Ureter (tissue), 1 donor: ENCODE data around the gene NHLRC2. TPM values are rescaled to one million over a fixed set of nuclear protein-coding genes. Genes with fewer than 3 reads are reported as not detected.

ENCODE experiments used
- DNase-seq: peaks from one replicate; pipeline ENCODE4 v3.0.0-alpha.2; 2020; ENCODE audit warnings: low spot score
- total RNA-seq: library from RNA; stranded (reverse); gene quantifications from one replicate; pipeline ENCODE4 v1.2.4, GENCODE V29; 2023
- donor health status: DM: yes; HTN: yes; CAD: no.

The NHLRC2 gene
- total RNA-seq, 1 donor from 2014 or later = 47.8 TPM

GRCh38 chr10:113859261-113859660, 4.8 kb downstream of the NHLRC2 start:
- DNase-seq = no peak

DNA sequence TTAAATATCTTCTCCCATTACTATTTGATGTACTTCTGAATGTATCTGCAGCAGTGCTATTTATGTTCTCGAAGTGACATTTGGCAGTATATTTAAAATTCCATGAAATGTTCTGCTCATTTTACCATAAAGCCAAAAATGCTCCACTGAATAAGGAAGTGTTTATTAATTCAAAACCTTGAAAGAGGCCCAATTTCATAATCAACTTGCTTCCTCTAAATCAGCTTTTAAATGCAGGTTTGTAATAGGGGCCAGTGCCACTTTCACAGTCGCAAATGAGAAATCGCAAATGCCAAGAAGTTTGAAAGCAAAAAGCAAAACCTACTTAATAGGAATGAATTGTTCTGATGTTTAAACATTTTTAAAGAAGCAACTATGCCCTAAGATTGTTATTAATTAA, 11.4 kb downstream of the NHLRC2 start:
- no peak for DNase-seq

DNA sequence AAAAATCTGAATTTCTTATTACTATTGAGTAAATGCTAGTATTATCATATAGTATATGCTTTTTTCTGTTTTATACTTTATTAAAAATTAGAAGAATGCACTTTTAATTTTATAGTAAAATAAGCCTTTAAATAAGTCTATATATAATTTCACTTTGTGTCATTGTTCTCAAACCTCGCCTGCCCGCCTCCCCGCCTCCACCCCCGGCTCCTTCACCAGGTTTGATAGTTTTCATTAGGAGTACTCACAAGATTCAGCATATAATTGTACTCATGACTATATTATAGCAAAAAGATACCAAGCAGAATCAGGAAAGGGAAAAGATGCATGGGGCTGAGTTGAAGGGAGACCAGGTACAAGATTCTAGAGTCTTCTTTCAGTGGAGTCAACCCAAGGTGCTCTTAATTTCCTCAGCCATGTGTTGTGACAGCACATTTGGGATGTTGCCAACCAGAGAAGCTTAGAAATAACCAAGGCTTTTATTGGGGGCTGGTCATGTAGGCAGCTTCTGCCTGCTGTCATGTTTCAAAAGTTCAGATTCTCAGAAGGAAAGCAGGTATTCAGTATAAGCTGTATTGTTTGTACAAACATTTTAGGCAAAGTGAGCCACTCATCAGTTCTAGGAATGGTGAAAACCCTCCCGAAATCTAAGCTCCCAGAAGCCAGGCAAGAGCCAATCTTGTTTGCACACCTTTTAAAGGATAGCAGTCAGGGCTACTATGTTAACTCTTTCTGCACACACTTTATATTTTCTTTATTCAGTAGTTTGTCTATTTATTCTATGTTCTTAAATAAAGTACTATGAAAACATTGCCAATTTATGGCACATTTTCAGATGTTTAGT, 12.3 kb downstream of the NHLRC2 start:
- no peak for DNase-seq

- no peak for DNase-seq
Measured at GRCh38 chr10:113867904-113868303, 13.4 kb downstream of the NHLRC2 start.

DNA sequence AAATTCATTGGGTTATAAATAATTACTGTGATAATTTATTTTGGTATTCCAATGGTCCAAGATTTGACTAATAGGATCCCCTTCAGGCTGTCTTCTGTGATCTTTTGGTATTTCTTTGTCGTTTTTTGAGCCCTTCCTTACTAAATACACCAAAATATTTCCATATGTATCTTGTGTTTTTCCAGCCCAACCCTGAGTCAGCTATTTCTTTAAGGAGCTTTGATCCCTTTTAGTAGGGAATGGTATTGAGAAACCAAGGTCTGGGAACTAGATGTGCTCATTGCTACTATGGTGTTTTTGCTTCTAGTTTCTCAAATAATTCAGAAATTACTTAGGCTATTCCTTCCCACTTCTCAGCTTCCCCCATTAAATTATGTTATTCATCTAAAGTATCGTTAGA, 15.3 kb downstream of the NHLRC2 start:
- DNase-seq = no peak

DNA sequence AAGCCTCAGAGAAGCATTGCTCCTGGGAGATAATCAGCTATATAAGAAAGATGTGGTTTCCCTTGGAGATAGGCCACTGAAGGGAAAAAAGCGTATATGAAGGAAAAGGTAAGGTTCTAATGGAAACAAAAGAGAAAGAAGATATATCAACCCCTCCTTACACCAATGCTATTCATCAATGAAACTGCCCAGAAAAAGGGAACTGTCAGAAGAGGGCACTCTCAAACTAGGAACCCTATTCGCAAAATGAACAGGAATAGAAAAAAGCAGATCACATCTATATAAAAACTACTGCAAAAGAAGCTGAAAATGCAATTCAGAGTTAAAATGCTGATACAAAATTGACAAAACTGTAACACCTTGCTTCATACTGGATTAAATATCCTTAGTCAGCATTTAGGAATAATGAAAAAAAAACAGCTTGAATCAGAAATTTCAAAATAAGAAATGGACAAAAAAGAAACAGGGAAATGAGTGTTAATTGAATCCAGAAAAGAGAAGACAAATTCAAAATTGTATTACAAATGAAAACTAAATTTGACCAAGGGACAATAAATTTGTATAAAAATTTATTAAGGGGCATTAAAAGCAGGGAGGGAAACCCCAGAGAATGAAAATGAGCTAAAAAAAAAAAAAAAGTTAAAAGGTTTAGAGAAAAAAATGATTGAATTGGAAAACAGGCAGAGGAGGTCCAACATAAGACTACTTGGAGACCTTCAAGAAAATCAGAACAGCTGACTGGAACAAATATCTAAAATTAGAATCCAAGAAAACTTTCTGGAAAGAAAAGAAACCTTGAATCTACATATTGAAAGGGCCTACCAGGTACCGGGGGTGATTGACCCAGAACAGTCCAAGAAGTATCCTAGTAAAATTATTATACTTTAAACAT, 17.9 kb downstream of the NHLRC2 start:
- DNase-seq = no peak

GRCh38 chr10:113875212-113875611, 20.8 kb downstream of the NHLRC2 start:
- no peak for DNase-seq

- no peak for DNase-seq
Measured at GRCh38 chr10:113876461-113876860, 22.0 kb downstream of the NHLRC2 start.

DNA sequence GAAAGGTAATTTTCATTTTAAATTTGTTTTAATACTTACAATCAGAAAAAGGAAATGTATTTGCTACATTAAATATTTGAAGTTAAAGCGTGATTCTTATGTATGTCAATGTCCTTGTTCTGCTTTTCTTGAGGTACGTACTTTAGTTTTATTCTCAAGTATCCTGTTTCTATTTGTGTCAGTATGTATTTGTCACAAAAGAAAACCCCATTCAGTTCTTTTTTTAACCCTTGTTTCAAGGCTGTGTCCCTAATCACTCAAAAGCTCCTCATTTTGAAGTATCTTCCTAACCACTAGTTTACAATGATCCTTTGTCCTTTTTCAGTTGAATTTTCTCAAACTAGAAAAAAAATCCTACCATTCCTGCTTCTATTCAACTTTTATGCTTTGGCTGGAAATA, 25.2 kb downstream of the NHLRC2 start:
- DNase-seq = no peak

GRCh38 chr10:113880236-113880635, 25.8 kb downstream of the NHLRC2 start:
- no peak for DNase-seq

- no peak for DNase-seq
Measured at GRCh38 chr10:113882240-113882639, 27.8 kb downstream of the NHLRC2 start.

DNA sequence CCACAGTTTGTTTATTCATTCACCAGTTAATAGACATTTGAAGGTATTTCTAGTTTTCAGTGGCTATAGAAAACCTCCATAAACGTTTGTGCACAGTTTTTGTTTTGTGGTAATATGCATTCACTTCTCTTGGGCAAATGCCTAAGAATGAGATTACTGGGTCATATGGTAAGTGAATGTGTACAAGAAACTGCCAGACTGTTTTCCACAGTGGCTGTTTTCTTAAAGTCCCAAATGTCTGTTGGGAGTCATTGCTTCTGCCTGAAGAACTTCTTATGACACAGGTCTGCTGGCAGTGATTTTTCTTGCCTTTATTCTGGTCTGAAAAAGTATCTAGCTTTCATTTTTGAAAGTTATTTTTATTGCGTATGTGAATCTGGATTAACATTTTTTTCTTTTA, 35.5 kb downstream of the NHLRC2 start:
- DNase-seq = no peak

GRCh38 chr10:113890769-113891168, 36.3 kb downstream of the NHLRC2 start:
- DNase-seq = no peak

GRCh38 chr10:113891476-113891875, 37.0 kb downstream of the NHLRC2 start:
- DNase-seq = no peak

- no peak for DNase-seq
Measured at GRCh38 chr10:113893570-113893969, 39.1 kb downstream of the NHLRC2 start.

DNA sequence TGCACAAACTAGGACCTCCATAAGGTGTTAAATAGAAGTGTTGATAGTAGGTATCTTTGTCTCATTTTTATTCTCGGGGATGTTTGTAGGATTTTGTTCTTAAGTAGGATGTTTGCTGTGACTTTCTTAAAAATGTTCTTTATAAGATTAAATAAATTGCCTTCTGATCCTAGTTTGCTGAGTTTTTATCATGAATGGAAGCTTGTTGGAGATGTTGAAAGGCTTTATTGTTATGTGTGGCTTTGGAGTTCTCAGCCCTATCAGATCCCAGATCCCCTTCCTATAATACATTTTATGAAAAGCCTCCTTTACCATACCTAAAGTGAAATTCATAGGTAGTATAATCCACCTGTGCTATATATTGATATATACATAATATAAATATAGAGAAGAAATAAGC, 40.1 kb downstream of the NHLRC2 start:
- DNase-seq = no peak

GRCh38 chr10:113895018-113895417, 40.6 kb downstream of the NHLRC2 start:
- no peak for DNase-seq

DNA sequence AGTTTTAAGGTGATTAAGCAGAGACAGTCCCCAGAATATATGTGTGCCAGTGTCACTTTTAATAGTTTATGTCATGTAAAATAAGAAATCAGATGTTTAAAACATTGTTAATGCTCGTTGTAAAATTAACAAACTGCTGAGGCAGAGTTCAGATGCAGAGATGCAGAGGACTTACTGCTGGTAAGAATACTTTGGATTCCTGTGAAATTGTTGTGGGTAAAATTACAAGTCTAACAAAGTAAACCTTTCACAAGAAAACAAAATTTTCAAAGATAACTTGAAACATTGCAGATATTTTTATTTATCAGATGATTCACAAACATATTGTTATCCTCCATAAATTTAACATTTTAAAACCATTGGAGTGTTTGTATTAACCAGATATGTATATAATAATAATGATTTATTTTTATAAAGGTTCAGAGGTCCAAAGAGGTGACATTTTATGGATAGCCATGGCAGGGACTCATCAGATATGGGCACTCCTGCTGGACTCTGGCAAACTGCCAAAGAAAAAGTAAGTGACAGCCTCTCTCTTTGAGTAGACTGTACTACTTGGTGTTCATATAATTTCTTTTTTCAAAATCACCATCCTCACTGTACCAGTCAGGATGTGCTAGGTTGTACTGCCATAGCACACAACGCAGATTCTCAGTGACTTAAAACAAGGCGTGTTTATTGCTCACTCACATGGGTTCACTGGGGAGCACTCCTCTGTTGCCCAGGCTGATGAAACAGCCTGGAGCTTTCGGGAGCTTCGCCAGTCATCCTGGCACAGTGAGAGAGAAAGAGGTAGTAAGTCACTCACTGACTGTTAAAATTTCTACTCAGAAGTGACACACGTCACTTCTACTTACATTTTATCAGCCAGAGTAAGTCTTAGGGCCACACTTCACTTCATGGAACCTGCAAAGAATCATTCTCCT, 43.5 kb downstream of the NHLRC2 start:
- no peak for DNase-seq

DNA sequence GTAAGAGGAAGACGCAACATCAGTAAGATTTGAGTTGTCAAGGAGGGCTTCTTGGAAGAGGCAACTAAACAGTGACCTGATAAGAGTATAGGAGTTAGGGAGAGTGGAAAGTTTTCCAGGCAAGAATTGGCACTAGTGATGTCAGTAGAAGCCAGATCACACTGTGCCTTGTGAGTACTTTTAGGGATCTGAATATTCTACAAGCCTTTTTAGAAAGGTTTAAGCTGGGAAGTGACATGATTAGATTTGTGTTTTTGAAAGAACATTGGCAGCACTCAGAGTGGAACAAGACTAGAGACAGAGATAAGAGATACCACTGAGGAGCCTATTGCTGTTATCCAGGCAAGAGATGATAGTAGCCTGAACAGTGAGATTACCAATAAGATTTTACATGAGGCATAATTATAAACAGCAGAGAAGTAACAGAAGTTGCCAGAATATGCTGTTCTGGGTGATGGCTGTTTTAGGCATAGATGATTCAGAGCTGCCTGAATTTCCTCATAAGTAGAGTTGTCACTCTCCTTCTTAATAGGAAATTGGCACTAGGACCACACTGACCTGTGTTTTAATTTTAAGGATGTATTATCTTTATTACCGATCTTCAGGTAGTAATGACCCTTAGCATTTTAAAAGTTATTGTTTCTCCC, 45.6 kb downstream of the NHLRC2 start:
- DNase-seq = no peak

DNA sequence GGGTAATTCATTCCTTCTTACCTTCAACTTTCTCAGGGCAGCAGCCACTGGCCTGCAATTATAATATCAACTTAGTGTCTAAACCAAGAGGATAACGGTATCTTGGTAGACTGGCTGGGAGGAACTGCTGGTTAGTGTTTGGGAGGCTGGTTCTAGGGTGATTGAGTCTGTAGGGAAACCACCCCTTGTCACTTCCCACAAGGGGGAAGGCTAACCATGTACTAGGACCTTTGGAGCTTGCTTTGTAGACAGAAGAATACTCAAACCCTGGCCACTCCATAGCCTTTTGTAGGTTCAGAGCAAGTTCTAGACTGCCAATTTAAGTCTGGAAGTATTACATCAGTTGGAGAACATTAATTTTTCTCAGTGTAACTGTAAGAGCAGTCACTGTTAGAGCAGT, 51.3 kb downstream of the NHLRC2 start:
- DNase-seq = no peak

- DNase-seq = no peak
Measured at GRCh38 chr10:113907166-113907565, 52.7 kb downstream of the NHLRC2 start.
